ENCODE results near the gene ABLIM1.

ABLIM1 gene

DNA sequence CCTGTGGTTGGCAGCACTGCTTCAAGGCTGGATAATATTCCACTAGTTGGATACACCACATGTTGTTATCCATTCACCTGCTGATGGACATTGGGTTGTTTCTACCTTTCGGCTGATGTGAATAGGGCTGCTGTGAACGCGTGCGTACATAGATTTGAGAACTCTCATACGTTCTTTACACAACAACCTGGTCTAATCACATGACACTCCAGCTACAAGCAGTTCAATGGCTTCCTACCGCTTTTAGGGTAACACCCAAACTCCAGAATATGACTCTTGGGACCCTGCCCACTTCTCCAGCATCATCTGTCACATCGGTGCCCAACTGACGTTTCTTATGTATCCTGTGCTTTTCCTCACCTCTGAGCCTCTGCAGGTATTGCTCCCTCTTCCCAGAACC lies 114.6 kb downstream of the ABLIM1 start:
- no peak for DNase-seq

DNA sequence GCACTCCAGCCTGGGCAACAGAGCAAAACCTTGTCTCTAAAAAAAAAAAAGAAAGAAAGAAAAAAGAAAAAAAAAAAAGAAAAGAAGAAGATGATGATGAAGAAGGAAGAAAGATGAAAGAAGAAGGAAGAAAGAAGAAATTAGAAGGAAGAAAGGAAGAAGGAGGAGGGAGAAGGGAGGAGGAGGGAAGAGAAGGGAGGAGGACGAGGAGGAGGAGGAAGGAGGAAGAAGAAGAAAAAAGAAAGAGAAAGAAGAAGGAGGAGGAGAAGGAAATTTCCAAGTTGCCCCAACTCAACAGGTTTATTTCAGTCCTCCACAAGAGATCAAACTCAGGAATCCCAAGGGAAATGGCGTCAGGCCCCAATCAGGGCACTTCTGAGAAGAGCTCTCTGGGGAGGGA lies 115.7 kb downstream of the ABLIM1 start:
- DNase-seq, result no peak

GRCh38 chr10:114541797-114542160 lies 116.3 kb downstream of the ABLIM1 start:
- no peak for DNase-seq

DNA sequence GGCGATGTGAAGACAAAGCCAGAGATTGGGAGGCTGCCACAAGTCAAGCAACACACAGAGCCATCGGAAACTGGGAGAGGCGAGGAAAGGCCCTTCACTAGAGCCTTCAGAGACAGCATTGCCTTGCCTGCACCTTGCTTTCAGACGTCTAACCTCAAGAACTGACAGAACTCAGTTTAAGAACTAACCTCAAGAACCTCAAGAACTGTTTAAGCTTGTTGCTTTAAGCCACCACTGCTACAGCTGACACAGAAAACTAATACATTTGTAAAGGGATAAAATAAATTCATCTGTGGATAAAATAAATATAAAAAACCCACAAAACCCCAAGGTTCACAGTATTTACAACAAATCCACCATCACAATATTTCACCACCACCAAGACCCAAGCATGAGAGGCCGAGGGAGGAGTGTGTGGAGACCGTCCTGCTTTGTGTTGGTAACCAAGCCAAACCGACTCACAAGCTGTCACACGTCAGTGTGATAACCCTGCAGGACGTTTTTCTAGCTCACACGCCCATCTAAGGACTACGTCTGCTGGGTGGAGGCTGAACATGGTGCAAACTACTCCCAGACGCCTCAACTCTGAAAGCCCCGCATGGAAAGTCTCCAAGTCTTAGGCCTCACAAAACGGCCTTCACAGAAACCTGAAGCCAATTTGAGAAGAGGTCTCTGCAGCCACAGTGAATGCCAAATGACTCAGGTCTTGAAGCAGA lies 116.8 kb downstream of the ABLIM1 start:
- DNase-seq, result no peak

- DNase-seq, result no peak
These were observed 117.8 kb downstream of the ABLIM1 start for GRCh38 chr10:114540236-114540635.

DNA sequence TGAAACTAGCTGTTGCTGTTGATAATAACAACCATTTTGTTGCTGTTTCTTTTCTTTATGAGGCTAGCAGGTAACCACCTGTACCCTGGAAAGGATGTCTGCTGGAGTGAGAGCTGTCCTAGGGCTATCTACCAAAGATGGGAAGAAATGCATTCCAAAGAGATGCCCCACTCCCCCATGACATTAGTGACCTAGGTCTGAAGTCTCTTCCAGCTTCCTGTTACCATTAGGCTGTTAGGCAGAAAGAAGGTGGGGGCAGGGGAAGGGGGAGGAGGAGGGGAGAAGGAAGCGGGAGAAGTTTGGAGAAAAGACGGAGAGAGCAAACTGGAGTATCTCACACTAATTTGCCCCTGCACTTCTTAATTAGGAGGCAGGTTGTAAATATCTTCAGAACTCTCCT lies 118.5 kb downstream of the ABLIM1 start:
- no peak for DNase-seq

DNA sequence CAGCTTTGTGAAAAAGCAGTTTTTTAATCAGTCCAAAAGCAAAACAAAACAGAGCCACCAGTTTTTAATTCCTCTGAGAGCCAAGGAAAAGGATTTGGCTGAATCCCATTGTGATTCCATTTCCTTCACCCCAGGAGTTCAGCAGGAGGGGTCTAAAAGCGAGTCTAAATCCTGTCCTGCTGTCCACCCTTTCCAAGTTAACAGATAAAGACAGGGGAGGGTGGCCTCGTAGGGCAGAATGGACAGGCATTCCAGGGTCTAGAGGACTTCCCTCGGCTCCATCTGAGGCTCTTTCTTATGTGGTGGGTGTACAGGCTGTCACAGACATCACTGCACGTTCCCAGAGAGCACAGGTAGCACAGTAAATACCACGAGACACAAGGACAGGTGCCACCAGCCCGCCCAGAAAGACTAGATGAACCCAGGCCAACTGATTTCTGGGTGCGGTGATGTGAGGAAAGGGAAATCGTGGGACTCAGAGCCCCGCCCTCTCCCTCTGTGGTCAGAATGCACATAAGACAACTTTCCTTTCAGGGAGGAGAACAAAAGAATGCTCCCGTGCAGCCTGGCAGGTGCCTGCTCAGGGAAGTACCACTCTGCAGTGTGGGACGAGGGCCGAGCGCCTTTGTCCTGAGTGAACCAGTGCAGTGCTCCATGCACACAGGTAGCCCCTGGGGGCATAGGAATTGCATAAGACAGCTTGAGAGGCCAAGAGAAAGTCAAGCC lies 119.7 kb downstream of the ABLIM1 start:
- DNase-seq, result no peak

- no peak for DNase-seq
These were observed 120.3 kb downstream of the ABLIM1 start for GRCh38 chr10:114537736-114538135.

- DNase-seq, result no peak
These were observed 123.5 kb downstream of the ABLIM1 start for GRCh38 chr10:114534571-114534981.

DNA sequence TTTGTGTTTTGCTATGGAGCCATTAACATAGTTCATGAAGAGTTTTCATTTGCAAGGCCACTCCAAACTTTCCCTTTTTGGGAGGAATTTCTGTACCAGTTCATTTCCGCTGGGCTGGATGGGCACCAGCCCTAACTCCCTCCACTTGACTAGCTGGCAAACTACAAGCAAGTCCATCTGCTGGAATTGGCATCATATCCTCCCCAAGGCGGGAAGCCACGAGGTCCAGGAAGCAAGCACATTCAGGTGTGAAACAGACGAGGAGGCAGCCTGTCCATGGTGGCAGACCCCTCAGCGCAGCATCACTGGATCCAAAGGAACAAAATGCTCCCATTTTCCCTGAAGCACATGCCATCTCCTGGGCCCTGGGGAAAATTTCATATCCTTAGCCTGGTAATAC lies 125.8 kb downstream of the ABLIM1 start:
- DNase-seq, result no peak

DNA sequence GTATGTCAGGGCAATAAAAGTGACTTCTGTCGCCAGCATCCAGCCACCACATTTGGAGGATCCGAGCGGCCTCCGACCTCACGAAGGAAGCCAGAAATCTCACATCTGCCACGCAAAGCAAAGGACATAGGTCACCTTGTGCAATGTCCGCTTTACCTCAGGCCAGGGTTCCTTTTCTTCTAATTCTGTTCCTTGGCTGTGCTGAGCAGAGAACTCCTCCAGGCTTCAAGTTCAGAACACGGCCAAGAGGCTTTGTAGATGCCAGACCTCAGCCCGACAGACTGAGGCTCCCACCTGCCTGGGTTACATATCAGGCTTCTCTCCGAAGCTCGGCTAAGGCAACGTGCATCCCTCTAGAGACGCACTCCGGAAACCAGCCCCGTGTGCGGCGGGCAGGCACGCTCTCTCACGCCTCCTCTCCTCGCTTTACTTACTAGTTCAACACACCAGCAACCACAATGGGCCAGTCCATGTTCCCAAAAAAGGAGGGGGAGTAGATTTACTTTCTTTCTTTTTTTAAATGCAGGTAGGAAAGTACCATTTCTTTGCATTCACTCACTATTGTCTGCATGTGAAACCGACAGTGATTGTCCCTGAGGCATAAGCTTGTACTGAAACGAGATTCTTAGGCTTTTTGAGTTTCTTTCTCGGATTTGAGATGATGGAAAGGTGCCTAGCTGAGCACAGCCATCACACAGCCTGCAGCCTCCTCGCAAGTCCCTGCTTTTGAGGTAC lies 131.4 kb downstream of the ABLIM1 start:
- peak; percentile 35 for DNase-seq

GRCh38 chr10:114526126-114526503 lies 132.0 kb downstream of the ABLIM1 start:
- no peak for DNase-seq

DNA sequence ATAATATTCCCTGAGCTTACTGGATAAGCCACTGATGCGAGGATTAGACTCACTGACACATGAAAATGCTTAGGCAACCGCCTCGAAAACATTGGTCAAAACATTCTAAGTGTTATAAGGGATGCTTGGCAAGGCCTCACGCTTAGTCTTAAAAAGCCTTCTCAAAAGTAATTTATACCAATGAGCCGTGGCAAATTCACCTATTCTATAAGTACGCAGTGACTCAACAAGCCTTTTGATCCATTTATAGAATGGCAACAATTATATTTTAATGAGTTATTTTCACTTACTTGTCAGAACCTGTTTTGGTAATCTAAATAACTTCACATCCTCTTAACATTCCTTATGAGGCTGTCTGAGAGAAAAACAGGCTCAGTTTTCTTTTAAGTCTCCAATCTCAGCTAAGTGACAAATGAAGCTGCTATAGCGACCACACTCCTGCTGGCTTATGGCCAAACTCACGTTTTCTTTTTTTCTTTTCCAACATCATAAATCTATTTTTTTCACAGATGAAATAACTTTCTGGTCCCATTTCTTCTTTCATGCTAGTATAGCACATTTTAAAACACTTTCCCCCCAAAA lies 132.6 kb downstream of the ABLIM1 start:
- no peak for DNase-seq

GRCh38 chr10:114523876-114524275 lies 134.2 kb downstream of the ABLIM1 start:
- no peak for DNase-seq

DNA sequence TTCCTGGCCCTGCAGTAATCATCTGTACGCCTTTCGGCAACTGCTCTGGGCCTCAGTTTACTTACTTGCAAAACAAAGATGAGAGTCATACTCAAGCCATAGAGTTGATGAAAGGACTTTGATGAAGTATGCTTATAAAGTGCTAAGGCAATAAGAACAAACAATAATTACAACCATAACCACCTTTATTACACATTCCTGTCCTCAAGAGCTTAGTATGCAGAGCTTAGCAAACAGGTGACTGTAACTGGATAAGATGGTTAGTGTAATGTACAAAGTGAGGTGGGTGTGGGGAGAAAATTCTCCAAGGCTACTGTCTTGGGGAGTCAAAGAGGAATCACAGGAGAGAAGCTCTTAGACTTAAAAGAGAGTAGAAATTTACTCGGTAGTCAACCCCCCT lies 136.8 kb downstream of the ABLIM1 start:
- no peak for DNase-seq

DNA sequence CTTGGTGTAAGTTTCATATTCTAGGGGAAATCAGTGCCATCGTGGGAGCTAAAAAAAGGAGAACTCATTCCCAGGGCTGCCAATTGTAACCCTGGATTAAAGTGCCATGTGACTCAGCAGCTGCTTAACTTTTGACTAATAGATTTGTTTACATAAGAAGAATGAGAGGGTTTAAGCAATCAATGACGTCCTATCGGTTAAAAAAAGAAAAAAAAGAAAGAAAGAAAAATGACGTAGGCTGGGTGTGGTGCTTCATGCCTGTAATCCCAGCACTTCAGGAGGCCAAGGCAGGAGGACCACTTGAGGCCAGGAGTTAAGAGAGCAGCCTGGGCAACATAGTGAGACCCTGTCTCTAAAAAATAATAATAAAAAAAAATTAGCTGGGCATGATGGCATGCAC lies 137.6 kb downstream of the ABLIM1 start:
- DNase-seq, result no peak

GRCh38 chr10:114519756-114520293 lies 138.2 kb downstream of the ABLIM1 start:
- no peak for DNase-seq

GRCh38 chr10:114519306-114519669 lies 138.8 kb downstream of the ABLIM1 start:
- no peak for DNase-seq

DNA sequence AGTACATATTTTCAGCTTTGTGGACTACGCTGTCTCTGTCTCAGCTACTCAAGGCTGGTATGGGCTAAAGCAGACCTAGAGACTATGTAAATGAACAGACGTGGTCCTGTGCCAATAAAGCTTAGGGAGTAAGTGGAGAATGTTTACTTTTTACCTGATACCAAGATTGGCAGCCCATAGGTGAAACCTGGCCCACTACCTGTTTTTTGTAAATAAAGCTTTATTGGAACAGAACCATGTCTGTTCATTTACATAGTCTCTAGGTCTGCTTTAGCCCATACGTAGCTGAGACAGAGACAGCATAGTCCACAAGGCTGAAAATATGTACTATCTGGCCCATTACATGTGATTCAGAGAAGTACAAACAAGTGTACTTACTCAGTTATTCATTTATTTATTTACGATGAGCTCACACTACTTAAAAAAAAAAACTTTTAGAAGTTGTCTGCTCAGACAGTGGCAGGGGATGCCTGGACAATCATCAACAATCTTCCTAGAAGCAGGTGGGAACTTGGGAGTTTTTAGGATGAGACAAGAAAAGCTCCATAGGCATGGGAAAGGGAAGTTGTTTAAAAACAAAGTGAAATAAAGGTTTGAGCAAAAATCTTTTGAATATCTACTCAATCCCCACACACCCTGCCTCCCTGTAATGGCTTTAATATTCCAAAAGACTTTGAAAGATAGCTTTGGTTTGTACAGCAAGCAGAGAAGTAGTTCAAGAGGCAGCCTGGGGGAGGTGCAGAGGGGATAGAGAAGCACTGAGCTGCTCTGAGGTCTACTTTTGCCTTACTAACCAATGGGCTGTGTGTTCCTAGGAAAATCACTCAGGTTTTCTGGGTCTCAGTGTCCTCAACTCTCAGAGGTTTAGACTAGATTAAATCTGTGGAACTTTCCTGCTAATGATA lies 139.4 kb downstream of the ABLIM1 start:
- DNase-seq, result no peak

DNA sequence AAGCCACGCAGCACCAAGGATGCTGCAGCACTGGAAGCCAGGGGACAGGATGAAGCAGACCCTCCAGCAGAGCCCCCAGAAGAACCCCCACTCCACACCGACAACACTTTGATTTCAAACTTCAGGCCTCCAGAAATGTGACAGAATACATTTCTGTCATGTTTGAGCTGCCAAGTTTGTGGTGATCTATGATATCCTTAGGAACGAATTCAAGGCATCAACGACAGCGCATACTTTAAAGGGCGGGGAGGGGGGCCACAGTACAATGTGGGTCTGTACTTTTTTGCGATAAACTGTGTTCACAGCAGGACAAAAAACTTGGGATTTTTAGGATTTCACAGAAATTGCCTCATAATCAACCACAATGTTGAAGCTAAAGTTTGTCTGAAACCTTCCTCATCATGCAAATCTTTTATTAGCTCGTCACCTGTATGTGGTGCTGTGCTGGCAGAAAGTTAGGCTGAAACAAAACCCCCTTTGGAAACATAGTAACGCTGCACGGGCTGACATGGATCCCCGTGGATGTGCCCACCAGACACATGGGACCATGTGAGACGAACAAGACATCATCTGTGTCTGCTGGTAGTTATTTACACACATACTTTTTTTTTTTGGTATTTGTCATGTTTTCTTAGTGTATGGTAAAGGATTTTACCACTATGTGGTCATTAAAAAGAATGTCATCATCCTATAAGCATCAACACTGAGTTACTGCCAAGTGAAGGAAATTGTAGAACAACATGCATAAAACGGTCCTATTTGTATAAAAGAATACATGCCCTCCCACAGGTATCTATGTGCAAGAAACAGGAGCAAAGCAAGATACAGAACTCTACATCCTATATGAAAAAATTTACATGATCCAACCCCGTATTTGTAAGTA lies 140.5 kb downstream of the ABLIM1 start:
- DNase-seq, result no peak

GRCh38 chr10:114516356-114516755 lies 141.7 kb downstream of the ABLIM1 start:
- no peak for DNase-seq

Measured in NCI-H2081 treated with DMSO at 0.1 percent for 48 hours (cell line).